K562 (cell line): ENCODE data around the gene WDR70. TPM values are rescaled to one million over a fixed set of nuclear protein-coding genes. Genes with fewer than 3 reads are reported as not detected.

Source experiments
- BACH1 ChIP-seq: fragments of 200-800 bp; sonication (Bioruptor generic); IDR thresholded peaks from 2 replicates; pipeline ENCODE4 v1.6.1; 2016; ENCODE audit warnings: missing genetic modification characterization, missing compliant biosample characterization
- ESRRB ChIP-seq: fragments of 250-450 bp; sonication (Bioruptor Pico); IDR thresholded peaks from 2 replicates; pipeline ENCODE4 v1.5.0; 2020; ENCODE audit warnings: mild to moderate bottlenecking, moderate library complexity, borderline replicate concordance
- FOXA3 ChIP-seq, 2 experiments: fragments of 450-650 bp in 1 of 2; sonication (generic) in 1 of 2; formaldehyde crosslinking; IDR thresholded peaks in 1 of 2; conservative IDR thresholded peaks in 1 of 2; 2 replicates each; pipeline versions ENCODE4 v1.4.0 to v1.8.0; 2020 to 2022; ENCODE audit warnings: mild to moderate bottlenecking in 2 of 2, missing genetic modification reagents in 1 of 2
- HBP1 ChIP-seq: fragments of 450-650 bp; formaldehyde crosslinking; IDR thresholded peaks from 2 replicates; pipeline ENCODE4 v1.4.0; 2022; ENCODE audit warnings: missing genetic modification characterization
- JUND ChIP-seq, 2 experiments: IDR thresholded peaks; 2 replicates in 1 of 2; 3 replicates in 1 of 2; pipeline ENCODE4 v1.6.1; 2011; ENCODE audit warnings: borderline replicate concordance in 2 of 2, low read depth in 2 of 2, low read length in 2 of 2, improper control_type of control experiment in 1 of 2, missing biosample characterization in 1 of 2, missing genetic modification characterization in 1 of 2, missing genetic modification reagents in 1 of 2
- KLF1 ChIP-seq: fragments of 450-650 bp; IDR thresholded peaks from 2 replicates; pipeline ENCODE4 v1.6.1; 2016; ENCODE audit warnings: missing genetic modification characterization, missing compliant biosample characterization
- OTX1 ChIP-seq: fragments of 450-650 bp; formaldehyde crosslinking; IDR thresholded peaks from 2 replicates; pipeline ENCODE4 v1.4.0; 2022; ENCODE audit warnings: mild to moderate bottlenecking
- SP2 ChIP-seq: IDR thresholded peaks from 2 replicates; pipeline ENCODE4 v1.6.1; 2011; ENCODE audit warnings: mild to moderate bottlenecking, low read depth, low read length, moderate library complexity; ENCODE audit not compliant: poor library complexity, severe bottlenecking; ENCODE audit errors: extremely low read depth
- STAT5A ChIP-seq: IDR thresholded peaks from 2 replicates; pipeline ENCODE4 v1.6.1; 2012; ENCODE audit warnings: low read length, inconsistent platforms, borderline replicate concordance
- USF1 ChIP-seq: sonication (generic); formaldehyde crosslinking; IDR thresholded peaks from 2 replicates; pipeline ENCODE4 v1.9.0; 2022; ENCODE audit warnings: mild to moderate bottlenecking, missing genetic modification reagents
- WHSC1 ChIP-seq: IDR thresholded peaks from one replicate; pipeline ENCODE4 v1.6.1; 2012; ENCODE audit warnings: low read length, control low read depth, inconsistent platforms
- XRCC4 ChIP-seq: IDR thresholded peaks from one replicate; pipeline ENCODE4 v1.6.1; 2011; ENCODE audit not compliant: insufficient read depth, insufficient read length; ENCODE audit errors: extremely low read depth
- ZFP91 ChIP-seq: sonication (generic); formaldehyde crosslinking; IDR thresholded peaks from 2 replicates; pipeline ENCODE4 v1.8.0; 2022; ENCODE audit warnings: mild to moderate bottlenecking, missing genetic modification reagents
- ZNF253 ChIP-seq: fragments of 250-450 bp; sonication (Bioruptor Pico); conservative IDR thresholded peaks from 2 replicates; pipeline ENCODE4 v1.6.1; 2021; ENCODE audit warnings: mild to moderate bottlenecking
- ZNF395 ChIP-seq: fragments of 200-800 bp; sonication (Bioruptor generic); IDR thresholded peaks from 2 replicates; pipeline ENCODE4 v1.6.1; 2017; ENCODE audit warnings: missing genetic modification characterization, missing compliant biosample characterization
- ZNF445 ChIP-seq: fragments of 250-450 bp; sonication (Bioruptor Pico); IDR thresholded peaks from 2 replicates; pipeline ENCODE4 v1.4.0; 2020; ENCODE audit warnings: low read depth, mild to moderate bottlenecking, moderate library complexity
- ZNF584 ChIP-seq: fragments of 200-800 bp; sonication (Bioruptor generic); IDR thresholded peaks from 2 replicates; pipeline ENCODE4 v1.6.1; 2016; ENCODE audit warnings: low read depth, mild to moderate bottlenecking, missing genetic modification characterization, missing compliant biosample characterization
- ZNF77 ChIP-seq: fragments of 250-450 bp; sonication (Bioruptor Pico); IDR thresholded peaks from 2 replicates; pipeline ENCODE4 v1.5.0; 2020
- polyA plus RNA-seq, 8 experiments: library from polyadenylated mRNA; depleted of rRNA in 4 of 8; stranded (reverse) in 5 of 8; unstranded in 3 of 8; fragments of >200 nt; fragmentation: Nextera tagmentation in 2 of 8; fragmentation: Illumina TruSeq in 1 of 8; extraction: Ambion mirVana in 2 of 8; extraction: Trizol in 1 of 8; gene quantifications; 2 replicates each; pipeline versions ENCODE4 v1.2.1 to v1.2.3, GENCODE V29; 2011 to 2014; ENCODE audit warnings: inconsistent platforms in 1 of 8, missing spikeins in 1 of 8
- total RNA-seq, 7 experiments: library from RNA; depleted of rRNA in 6 of 7; stranded (reverse); fragments of >200 nt in 6 of 7; fragmentation: Illumina TruSeq in 2 of 7; extraction: Trizol in 2 of 7; gene quantifications; 2 replicates each; pipeline versions ENCODE4 v1.2.1 to v1.2.3, GENCODE V29; 2011 to 2021; ENCODE audit warnings: low replicate concordance in 1 of 7

WDR70 gene
- total and polyA plus RNA-seq, 9 of the 15 experiments (the other 6 are each of a cell fraction or from before 2014, with no cell fraction given): 16.8 to 46.6 (median 38.8) TPM

- TF ChIP-seq KLF1 (no peak), ZNF395 (CRISPR knock-in tag) (no peak), FOXA3 (CRISPR knock-in tag; conservative IDR thresholded peaks at IDR 0.05 in 1 of 2, IDR thresholded peaks at IDR 0.05 in 1 of 2) (peak; percentile 93 to 94), BACH1 (tag) (0 out of 2 replicates have a peak, but pooled peaks have one; percentile 45), ZNF445 (no peak), ZFP91 (CRISPR knock-in tag) (no peak), ZNF77 (CRISPR knock-in tag) (no peak), USF1 (CRISPR knock-in tag) (no peak), WHSC1 (no peak), ZNF253 (no peak), OTX1 (CRISPR knock-in tag) (no peak), HBP1 (CRISPR knock-in tag) (no peak), XRCC4 (no peak), ZNF584 (CRISPR knock-in tag) (no peak), SP2 (no peak), STAT5A (peak; percentile 90), ESRRB (CRISPR knock-in tag) (no peak), JUND (IDR thresholded peaks at IDR 0.05; ENCODE audit: borderline replicate concordance, low read depth, low read length) (peak; percentile 65), JUND (tag; IDR thresholded peaks at IDR 0.05; ENCODE audit: borderline replicate concordance, low read depth, low read length) (peak; percentile 16; the same call in 2 of the 3 replicates)
Measured at GRCh38 chr5:37552770-37553719, 173.9 kb downstream of the WDR70 start (continued).
